NOMO-1 treated with DMSO at 0.1 percent for 48 hours (cell line): ENCODE data around the gene SQSTM1.
"Not testable (repeated sequence)": the region's sequence is repeated elsewhere in the genome, so short reads cannot be mapped to it uniquely, and the experiment has no call there.

Experiments
- DNase-seq: peaks from one replicate; lab custom pipeline; 2025; ENCODE audit not compliant: unreplicated experiment; lab: John Stamatoyannopoulos, UW

SQSTM1 gene

GRCh38 chr5:179841621-179842020 lies 20.9 kb downstream of the SQSTM1 start:
- no peak for DNase-seq

- DNase-seq, result peak; percentile 79
Measured at GRCh38 chr5:179852993-179853547, 32.4 kb downstream of the SQSTM1 start.

GRCh38 chr5:179854356-179854755 lies 33.7 kb downstream of the SQSTM1 start:
- no peak for DNase-seq

- DNase-seq, result peak; percentile 38
Measured at GRCh38 chr5:179858241-179858585, 37.5 kb downstream of the SQSTM1 start.

GRCh38 chr5:179858586-179859427 lies 38.1 kb downstream of the SQSTM1 start, which contains the start of gene MRNIP:
Gene MRNIP, minus strand, starts transcription at chr5:179858817. Its CDS starts 21 bp downstream, at chr5:179858796.
- DNase-seq, result peak; percentile 96

- DNase-seq, result no peak
Measured at GRCh38 chr5:179860301-179860700, 39.6 kb downstream of the SQSTM1 start.

GRCh38 chr5:179862296-179862695 lies 41.6 kb downstream of the SQSTM1 start:
- DNase-seq, result no peak

- DNase-seq, result no peak
Measured at GRCh38 chr5:179862891-179863290, 42.2 kb downstream of the SQSTM1 start.

- no peak for DNase-seq
Measured at GRCh38 chr5:179863449-179864085, 42.9 kb downstream of the SQSTM1 start.

GRCh38 chr5:179864686-179865085 lies 44.0 kb downstream of the SQSTM1 start:
- no peak for DNase-seq

- DNase-seq, result no peak
Measured at GRCh38 chr5:179865491-179866240, 45.0 kb downstream of the SQSTM1 start.

GRCh38 chr5:179866241-179867078 lies 45.8 kb downstream of the SQSTM1 start:
- no peak for DNase-seq

- DNase-seq, result no peak
Measured at GRCh38 chr5:179867079-179867465, 46.4 kb downstream of the SQSTM1 start.

- no peak for DNase-seq
Measured at GRCh38 chr5:179867476-179867875, 46.8 kb downstream of the SQSTM1 start.

- no peak for DNase-seq
Measured at GRCh38 chr5:179868541-179868940, 47.8 kb downstream of the SQSTM1 start.

GRCh38 chr5:179869101-179869500 lies 48.4 kb downstream of the SQSTM1 start:
- no peak for DNase-seq

- no peak for DNase-seq
Measured at GRCh38 chr5:179869641-179870402, 49.1 kb downstream of the SQSTM1 start.

GRCh38 chr5:179870403-179870903 lies 49.7 kb downstream of the SQSTM1 start:
- DNase-seq, result no peak

GRCh38 chr5:179870952-179871351 lies 50.2 kb downstream of the SQSTM1 start:
- no peak for DNase-seq

- not testable (repeated sequence) for DNase-seq
Measured at GRCh38 chr5:179871533-179871932, 50.8 kb downstream of the SQSTM1 start.
